LNCaP clone FGC (cell line): ENCODE data around the gene AK6.

ENCODE experiments used
- DNase-seq: peaks from one replicate; pipeline ENCODE4 v3.0.0-alpha.2; 2011; ENCODE audit warnings: low read depth
- H3K4me3 ChIP-seq: 2 replicates; pipeline ENCODE4 v1.5.1; 2011; ENCODE audit warnings: mild to moderate bottlenecking, low read depth, low read length, control low read depth
- CTCF ChIP-seq: IDR thresholded peaks from 2 replicates; pipeline ENCODE4 v1.5.1; 2012; ENCODE audit warnings: mild to moderate bottlenecking; ENCODE audit not compliant: control insufficient read depth, insufficient read depth; ENCODE audit errors: extremely low read depth

The AK6 gene

GRCh38 chr5:69315972-69316371, 53.3 kb downstream of the AK6 start:
- DNase-seq: no peak
- H3K4me3 ChIP-seq: no peak overlapping the region
- no peak for TF ChIP-seq CTCF

GRCh38 chr5:69313428-69313827, 55.9 kb downstream of the AK6 start:
- TF ChIP-seq CTCF: no peak

GRCh38 chr5:69312459-69313160, 56.7 kb downstream of the AK6 start:
- no peak for DNase-seq
- TF ChIP-seq CTCF: no peak
- no peak overlapping the region for H3K4me3 ChIP-seq

More at GRCh38 chr5:69313428-69313827, 55.9 kb downstream of the AK6 start:
- no peak overlapping the region for H3K4me3 ChIP-seq
- DNase-seq: no peak

- no peak for DNase-seq
- TF ChIP-seq CTCF: no peak
- H3K4me3 ChIP-seq: no peak overlapping the region
Measured at GRCh38 chr5:69309380-69309779, 59.9 kb downstream of the AK6 start.

- H3K4me3 ChIP-seq: no peak overlapping the region
- TF ChIP-seq CTCF: no peak
- DNase-seq: no peak
Measured at GRCh38 chr5:69308046-69308553, 61.2 kb downstream of the AK6 start.

- no peak overlapping the region for H3K4me3 ChIP-seq
- no peak for DNase-seq
- no peak for TF ChIP-seq CTCF
Measured at GRCh38 chr5:69305512-69305911, 63.8 kb downstream of the AK6 start.
